ENCODE results near the gene SHC3. TPM values are rescaled to one million over a fixed set of nuclear protein-coding genes. Genes with fewer than 3 reads are reported as not detected.

Gene SHC3
- total RNA-seq, 2 experiments from 2014 or later = not detected

GRCh38 chr9:89048616-89049015, 130.0 kb downstream of the SHC3 start:
- no peaks in the 10 kb centered on the region for H3K36me3 Mint-ChIP-seq (ENCODE audit: low read depth)
- TF ChIP-seq CTCF (IDR thresholded peaks at IDR 0.05) = no peak
- no peaks in the 10 kb centered on the region for H3K9me3 Mint-ChIP-seq
- no peak for ATAC-seq
- DNase-seq = no peak
- ChIA-PET POLR2A (no interaction called here), CTCF (no interaction called here)
- no peak overlapping the region for H3K4me3 Mint-ChIP-seq
- no peaks in the 10 kb centered on the region for H3K4me1 Mint-ChIP-seq (ENCODE audit: low read depth)
- H3K27ac Mint-ChIP-seq = no peak overlapping the region
- intact Hi-C loops (cut with micrococcal nuclease) = no loop called here
- H3K27me3 Mint-ChIP-seq = peaks cover 5% of the 10 kb centered on the region

- Mint-ChIP-seq H3K27me3 (peaks cover 5% of the 10 kb centered on the region), H3K4me1 (ENCODE audit: low read depth) (no peaks in the 10 kb centered on the region), H3K9me3 (no peaks in the 10 kb centered on the region), H3K27ac (no peak overlapping the region), H3K4me3 (no peak overlapping the region), H3K36me3 (ENCODE audit: low read depth) (no peaks in the 10 kb centered on the region)
- ATAC-seq (no peak), DNase-seq (no peak)
- POLR2A ChIA-PET = no interaction called here
- CTCF ChIA-PET = no interaction called here
- intact Hi-C loops (cut with micrococcal nuclease) = no loop called here
- TF ChIP-seq CTCF (IDR thresholded peaks at IDR 0.05) = no peak
Observed at GRCh38 chr9:89047667-89048066, 131.0 kb downstream of the SHC3 start.

GRCh38 chr9:89046832-89047231, 131.8 kb downstream of the SHC3 start:
- POLR2A ChIA-PET = no interaction called here
- TF ChIP-seq CTCF (IDR thresholded peaks at IDR 0.05) = no peak
- Mint-ChIP-seq H3K9me3 (no peaks in the 10 kb centered on the region), H3K4me3 (no peak overlapping the region), H3K36me3 (ENCODE audit: low read depth) (no peaks in the 10 kb centered on the region), H3K4me1 (ENCODE audit: low read depth) (no peaks in the 10 kb centered on the region), H3K27me3 (peaks cover 5% of the 10 kb centered on the region), H3K27ac (no peak overlapping the region)
- no peak for ATAC-seq
- intact Hi-C loops (cut with micrococcal nuclease) = no loop called here
- CTCF ChIA-PET = no interaction called here
- no peak for DNase-seq

GRCh38 chr9:89044881-89045280, 133.7 kb downstream of the SHC3 start:
- no peak overlapping the region for H3K4me3 Mint-ChIP-seq
- ChIA-PET CTCF (no interaction called here), POLR2A (no interaction called here)
- DNase-seq = no peak
- no peak for ATAC-seq
- H3K9me3 Mint-ChIP-seq = no peaks in the 10 kb centered on the region
- H3K4me1 Mint-ChIP-seq (ENCODE audit: low read depth) = no peaks in the 10 kb centered on the region
- no peak for TF ChIP-seq CTCF (IDR thresholded peaks at IDR 0.05)
- no peak overlapping the region for H3K27ac Mint-ChIP-seq
- H3K27me3 Mint-ChIP-seq = peaks cover 5% of the 10 kb centered on the region
- intact Hi-C loops (cut with micrococcal nuclease) = no loop called here
- no peaks in the 10 kb centered on the region for H3K36me3 Mint-ChIP-seq (ENCODE audit: low read depth)

GRCh38 chr9:89044104-89044503, 134.5 kb downstream of the SHC3 start:
- ATAC-seq = no peak

More at GRCh38 chr9:89044104-89044503, 134.5 kb downstream of the SHC3 start:
- no peak overlapping the region for H3K27ac Mint-ChIP-seq
- H3K4me3 Mint-ChIP-seq = no peak overlapping the region
- H3K27me3 Mint-ChIP-seq = peaks cover 5% of the 10 kb centered on the region
- DNase-seq = no peak
- no peaks in the 10 kb centered on the region for H3K36me3 Mint-ChIP-seq (ENCODE audit: low read depth)
- POLR2A ChIA-PET = interaction anchor here (1.1 kb wide), 1 partner anchor 20 kb away, joined by 3 read pairs; no protein-coding TSS in a partner anchor
- intact Hi-C loops (cut with micrococcal nuclease) = no loop called here
- CTCF ChIA-PET = no interaction called here
- TF ChIP-seq CTCF (IDR thresholded peaks at IDR 0.05) = no peak
- H3K9me3 Mint-ChIP-seq = no peaks in the 10 kb centered on the region
- no peaks in the 10 kb centered on the region for H3K4me1 Mint-ChIP-seq (ENCODE audit: low read depth)

Data from activated CD8-positive, alpha-beta T cell treated with anti-CD3 and anti-CD28 coated beads for 36 hours (primary cell).